Tibial nerve (tissue), 4 donors: Measurements from ENCODE around the gene SPSB4.

Source experiments
- EP300 ChIP-seq, 2 donors: sonication (generic); formaldehyde crosslinking; IDR thresholded peaks; one replicate each; pipeline ENCODE4 v1.6.1; 2017; ENCODE audit warnings: antibody characterized with exemption in 2 of 2, mild to moderate bottlenecking in 1 of 2
- POLR2A ChIP-seq, 2 donors: fragments of 450-650 bp; IDR thresholded peaks; one replicate each; pipeline ENCODE4 v1.6.1; 2017; ENCODE audit warnings: antibody characterized with exemption in 2 of 2, mild to moderate bottlenecking in 2 of 2, moderate library complexity in 2 of 2
- TF ChIP-seq, protein P1 (sequence below), 5 experiments: fragments of 200-600 bp in 3 of 5; fragments of 450-650 bp in 2 of 5; sonication (generic) in 3 of 5; IDR thresholded peaks; one replicate each; pipeline ENCODE4 v1.5.1; 2016 to 2019; ENCODE audit warnings: antibody characterized with exemption in 5 of 5, mild to moderate bottlenecking in 3 of 5, moderate library complexity in 2 of 5

- TF ChIP-seq POLR2A (IDR thresholded peaks at IDR 0.05) (no peak), EP300 (IDR thresholded peaks at IDR 0.05) (no peak)
- TF ChIP-seq, protein P1, sequence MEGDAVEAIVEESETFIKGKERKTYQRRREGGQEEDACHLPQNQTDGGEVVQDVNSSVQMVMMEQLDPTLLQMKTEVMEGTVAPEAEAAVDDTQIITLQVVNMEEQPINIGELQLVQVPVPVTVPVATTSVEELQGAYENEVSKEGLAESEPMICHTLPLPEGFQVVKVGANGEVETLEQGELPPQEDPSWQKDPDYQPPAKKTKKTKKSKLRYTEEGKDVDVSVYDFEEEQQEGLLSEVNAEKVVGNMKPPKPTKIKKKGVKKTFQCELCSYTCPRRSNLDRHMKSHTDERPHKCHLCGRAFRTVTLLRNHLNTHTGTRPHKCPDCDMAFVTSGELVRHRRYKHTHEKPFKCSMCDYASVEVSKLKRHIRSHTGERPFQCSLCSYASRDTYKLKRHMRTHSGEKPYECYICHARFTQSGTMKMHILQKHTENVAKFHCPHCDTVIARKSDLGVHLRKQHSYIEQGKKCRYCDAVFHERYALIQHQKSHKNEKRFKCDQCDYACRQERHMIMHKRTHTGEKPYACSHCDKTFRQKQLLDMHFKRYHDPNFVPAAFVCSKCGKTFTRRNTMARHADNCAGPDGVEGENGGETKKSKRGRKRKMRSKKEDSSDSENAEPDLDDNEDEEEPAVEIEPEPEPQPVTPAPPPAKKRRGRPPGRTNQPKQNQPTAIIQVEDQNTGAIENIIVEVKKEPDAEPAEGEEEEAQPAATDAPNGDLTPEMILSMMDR (IDR thresholded peaks at IDR 0.05) = no peak
These were observed 21.8 kb downstream of the SPSB4 start for GRCh38 chr3:141072950-141073349.
